WTC11 (cell line): Measurements from ENCODE around the gene PTPRT.

ENCODE experiments used
- CBFB ChIP-seq: sonication (generic); formaldehyde crosslinking; IDR thresholded peaks from 2 replicates; pipeline ENCODE4 v1.8.1; 2022; ENCODE audit warnings: mild to moderate bottlenecking, low read depth, missing genetic modification reagents
- CTCF ChIP-seq: fragments of 200-600 bp; IDR thresholded peaks from 2 replicates; pipeline ENCODE4 v1.8.0; 2022; ENCODE audit warnings: antibody characterized with exemption
- JUN ChIP-seq: sonication (generic); formaldehyde crosslinking; IDR thresholded peaks from 2 replicates; pipeline ENCODE4 v1.8.0; 2023; ENCODE audit warnings: mild to moderate bottlenecking, missing genetic modification reagents
- NR1H2 ChIP-seq: sonication (generic); formaldehyde crosslinking; IDR thresholded peaks from 2 replicates; pipeline ENCODE4 v1.9.0; 2021; ENCODE audit warnings: mild to moderate bottlenecking, moderate library complexity, missing genetic modification reagents
- TEAD1 ChIP-seq: sonication (generic); formaldehyde crosslinking; IDR thresholded peaks from 2 replicates; pipeline ENCODE4 v1.8.0; 2022; ENCODE audit warnings: mild to moderate bottlenecking, missing genetic modification reagents
- USF1 ChIP-seq: sonication (generic); formaldehyde crosslinking; IDR thresholded peaks from 2 replicates; pipeline ENCODE4 v1.8.0; 2022; ENCODE audit warnings: mild to moderate bottlenecking, missing genetic modification reagents
- USF2 ChIP-seq: sonication (generic); formaldehyde crosslinking; IDR thresholded peaks from 2 replicates; pipeline ENCODE4 v1.8.1; 2023; ENCODE audit warnings: mild to moderate bottlenecking, missing genetic modification reagents, moderate library complexity

- TF ChIP-seq NR1H2 (CRISPR knock-in tag) = no peak
- no peak for TF ChIP-seq CTCF
- no peak for TF ChIP-seq USF2 (CRISPR knock-in tag)
- TF ChIP-seq CBFB (CRISPR knock-in tag) = no peak
- TF ChIP-seq USF1 = no peak
- no peak for TF ChIP-seq TEAD1 (CRISPR knock-in tag)
- no peak for TF ChIP-seq JUN
Observed at GRCh38 chr20:42959996-42960395, 229.7 kb downstream of the PTPRT start.
